Liver (tissue), 9 donors: ENCODE measurements around the gene TMEM266. TPM values are rescaled to one million over a fixed set of nuclear protein-coding genes. Genes with fewer than 3 reads are reported as not detected.

Source experiments
- DNase-seq: peaks from one replicate; pipeline ENCODE4 v3.0.0-alpha.2; 2017; ENCODE audit warnings: low spot score
- H3K27ac ChIP-seq, 2 donors: one replicate each; pipeline ENCODE4 v1.7.0; 2013; ENCODE audit warnings: inconsistent platforms in 2 of 2, low read length in 2 of 2, control low read depth in 1 of 2, low read depth in 1 of 2, mild to moderate bottlenecking in 1 of 2
- H3K27me3 ChIP-seq, 4 donors: one replicate each; pipeline versions ENCODE4 v1.6.1 to v1.7.0; 2013; ENCODE audit warnings: low read length in 3 of 4, inconsistent platforms in 1 of 4, mild to moderate bottlenecking in 1 of 4, moderate library complexity in 1 of 4; ENCODE audit not compliant: control insufficient read depth in 4 of 4, insufficient read depth in 4 of 4
- H3K36me3 ChIP-seq, 4 donors: one replicate each; pipeline versions ENCODE4 v1.6.1 to v1.7.0; 2013; ENCODE audit warnings: low read length in 3 of 4, mild to moderate bottlenecking in 3 of 4, low read depth in 1 of 4, moderate library complexity in 1 of 4; ENCODE audit not compliant: control insufficient read depth in 4 of 4, insufficient read depth in 3 of 4
- H3K4me1 ChIP-seq, 4 donors: one replicate each; pipeline versions ENCODE4 v1.6.1 to v1.7.0; 2013; ENCODE audit warnings: low read length in 3 of 4, mild to moderate bottlenecking in 3 of 4, moderate library complexity in 1 of 4; ENCODE audit not compliant: control insufficient read depth in 4 of 4, insufficient read depth in 4 of 4
- H3K4me3 ChIP-seq, 3 donors: one replicate each; pipeline versions ENCODE4 v1.6.1 to v1.7.0; 2013; ENCODE audit warnings: low read length in 3 of 3, control low read depth in 1 of 3, low read depth in 1 of 3, mild to moderate bottlenecking in 1 of 3
- H3K9ac ChIP-seq, 2 donors: one replicate each; pipeline ENCODE4 v1.7.0; 2013; ENCODE audit warnings: low read length in 2 of 2, mild to moderate bottlenecking in 2 of 2, moderate library complexity in 2 of 2, control low read depth in 1 of 2, low read depth in 1 of 2
- H3K9me3 ChIP-seq, 4 donors: one replicate each; pipeline versions ENCODE4 v1.6.1 to v1.7.0; 2013; ENCODE audit warnings: low read length in 3 of 4; ENCODE audit not compliant: control insufficient read depth in 4 of 4
- ATF3 ChIP-seq: IDR thresholded peaks from 2 replicates; pipeline ENCODE4 v1.6.1; 2016; ENCODE audit warnings: antibody characterized with exemption
- EGR1 ChIP-seq, 2 donors: IDR thresholded peaks; 2 replicates each; pipeline ENCODE4 v1.6.1; 2016 to 2018; ENCODE audit warnings: antibody characterized with exemption in 2 of 2, low read depth in 2 of 2
- FOXA2 ChIP-seq: IDR thresholded peaks from 2 replicates; pipeline ENCODE4 v1.6.1; 2016; ENCODE audit warnings: antibody characterized with exemption
- GABPA ChIP-seq, 2 donors: IDR thresholded peaks in 1 of 2; conservative IDR thresholded peaks in 1 of 2; 2 replicates each; pipeline ENCODE4 v1.6.1; 2016; ENCODE audit warnings: antibody characterized with exemption in 2 of 2, mild to moderate bottlenecking in 1 of 2, moderate library complexity in 1 of 2
- HNF4A ChIP-seq, 2 donors: conservative IDR thresholded peaks; 2 replicates each; pipeline ENCODE4 v1.6.1; 2016; ENCODE audit warnings: antibody characterized with exemption in 2 of 2, mild to moderate bottlenecking in 2 of 2
- HNF4G ChIP-seq: IDR thresholded peaks from 2 replicates; pipeline ENCODE4 v1.6.1; 2016; ENCODE audit warnings: antibody characterized with exemption
- JUND ChIP-seq, 2 donors: IDR thresholded peaks; 2 replicates each; pipeline ENCODE4 v1.6.1; 2016; ENCODE audit warnings: antibody characterized with exemption in 2 of 2
- MAX ChIP-seq: IDR thresholded peaks from 2 replicates; pipeline ENCODE4 v1.6.1; 2016; ENCODE audit warnings: antibody characterized with exemption
- NR2F2 ChIP-seq: IDR thresholded peaks from 2 replicates; pipeline ENCODE4 v1.6.1; 2016; ENCODE audit warnings: antibody characterized with exemption
- RAD21 ChIP-seq, 2 donors: IDR thresholded peaks; 2 replicates each; pipeline ENCODE4 v1.6.1; 2016; ENCODE audit warnings: antibody characterized with exemption in 2 of 2, mild to moderate bottlenecking in 2 of 2
- REST ChIP-seq: IDR thresholded peaks from 2 replicates; pipeline ENCODE4 v1.6.1; 2016; ENCODE audit warnings: antibody characterized with exemption, mild to moderate bottlenecking
- RXRA ChIP-seq, 2 donors: IDR thresholded peaks; 2 replicates each; pipeline ENCODE4 v1.6.1; 2017 to 2018; ENCODE audit warnings: antibody characterized with exemption in 2 of 2, mild to moderate bottlenecking in 1 of 2
- TAF1 ChIP-seq: conservative IDR thresholded peaks from 2 replicates; pipeline ENCODE4 v1.6.1; 2016; ENCODE audit warnings: antibody characterized with exemption, mild to moderate bottlenecking
- ZBTB33 ChIP-seq: IDR thresholded peaks from 2 replicates; pipeline ENCODE4 v1.6.1; 2016; ENCODE audit warnings: antibody characterized with exemption
- WGBS: extraction: QIAGEN DNeasy Blood & Tissue Kit; methylation state at CpG from one replicate; pipeline ENCODE4 v1.1.7; 2013; 5-methylcytosine and 5-hydroxymethylcytosine counted together
- polyA plus RNA-seq, 2 donors: library from polyadenylated mRNA; stranded (reverse) in 1 of 2; unstranded in 1 of 2; fragments of 200-250 nt in 1 of 2; fragments of >200 nt in 1 of 2; fragmentation: Nextera tagmentation in 1 of 2; extraction: Ambion mirVana in 1 of 2; gene quantifications; one replicate each; pipeline versions ENCODE4 v1.2.1 to v1.2.3, GENCODE V29; 2013 to 2015
- total RNA-seq, 2 donors: library from RNA; depleted of rRNA; stranded (reverse); fragments of >200 nt; gene quantifications; one replicate each; pipeline ENCODE4 v1.2.3, GENCODE V29; 2014
- donor health status: healthy.
- donor health status: healthy.
- donor health status: healthy.
- donor health status: healthy.
- donor health status: healthy.

The TMEM266 gene
- total and polyA plus RNA-seq, 4 donors, result 0.25 to 1.3 TPM; not detected in 2

- peaks cover 2 to 61% (median 28%) of the 10 kb centered on the region in 4 donors for H3K36me3 ChIP-seq
- WGBS, result 98% methylated on average over 1 of the region's 1 CpG
Observed at GRCh38 chr15:76209523-76209922, 149.7 kb downstream of the TMEM266 start.

GRCh38 chr15:76209942-76210341, 150.2 kb downstream of the TMEM266 start:
- H3K27me3 ChIP-seq, result no peaks in the 10 kb centered on the region
- no peak overlapping the region for H3K9ac ChIP-seq
- no peaks in the 10 kb centered on the region for H3K9me3 ChIP-seq
- 95% methylated on average over 3 of the region's 3 CpGs for WGBS
- H3K4me1 ChIP-seq, result no peaks in the 10 kb centered on the region
- no peak for DNase-seq
- H3K27ac ChIP-seq, result no peak overlapping the region
- TF ChIP-seq ATF3, result no peak
- no peak for TF ChIP-seq REST
- TF ChIP-seq EGR1 (IDR thresholded peaks at IDR 0.05; ENCODE audit: low read depth in 2 of 2), result no peak
- TF ChIP-seq RAD21 (IDR thresholded peaks at IDR 0.05), result no peak
- H3K4me3 ChIP-seq, result no peak overlapping the region
- peaks cover 2 to 64% (median 32%) of the 10 kb centered on the region in 4 donors for H3K36me3 ChIP-seq

More at GRCh38 chr15:76209523-76209922, 149.7 kb downstream of the TMEM266 start:
- no peaks in the 10 kb centered on the region for H3K9me3 ChIP-seq
- DNase-seq, result no peak
- H3K9ac ChIP-seq, result no peak overlapping the region
- no peak overlapping the region for H3K27ac ChIP-seq
- TF ChIP-seq ZBTB33, result no peak
- no peaks in the 10 kb centered on the region for H3K27me3 ChIP-seq
- no peak overlapping the region for H3K4me3 ChIP-seq
- H3K4me1 ChIP-seq, result no peaks in the 10 kb centered on the region

- no peak for DNase-seq
- Histone ChIP-seq H3K36me3 (peaks cover 2 to 53% (median 41%) of the 10 kb centered on the region in 4 donors), H3K27me3 (no peaks in the 10 kb centered on the region), H3K9me3 (no peaks in the 10 kb centered on the region), H3K9ac (no peak overlapping the region), H3K4me3 (no peak overlapping the region), H3K4me1 (no peaks in the 10 kb centered on the region), H3K27ac (no peak overlapping the region)
- WGBS, result 95% methylated on average over 1 of the region's 1 CpG
- no peak for TF ChIP-seq MAX
- no peak for TF ChIP-seq FOXA2
- TF ChIP-seq ZBTB33, result no peak
- TF ChIP-seq HNF4A (conservative IDR thresholded peaks at IDR 0.05), result no peak
- TF ChIP-seq NR2F2, result no peak
- no peak for TF ChIP-seq REST
- TF ChIP-seq ATF3, result no peak
- TF ChIP-seq HNF4G, result no peak
- no peak for TF ChIP-seq TAF1
- no peak for TF ChIP-seq RXRA (IDR thresholded peaks at IDR 0.05)
- no peak for TF ChIP-seq GABPA (IDR thresholded peaks at IDR 0.05 in 1 of 2, conservative IDR thresholded peaks at IDR 0.05 in 1 of 2)
- TF ChIP-seq RAD21 (IDR thresholded peaks at IDR 0.05), result no peak
- no peak for TF ChIP-seq JUND (IDR thresholded peaks at IDR 0.05)
- no peak for TF ChIP-seq EGR1 (IDR thresholded peaks at IDR 0.05; ENCODE audit: low read depth in 2 of 2)
Observed at GRCh38 chr15:76215634-76216033, 155.8 kb downstream of the TMEM266 start.
